HEK293T (cell line): ENCODE data around the gene OTUD4.

Experiments used
- BHLHE40 ChIP-seq: fragments of 450-650 bp; IDR thresholded peaks from 2 replicates; pipeline ENCODE4 v1.6.1; 2016; ENCODE audit warnings: mild to moderate bottlenecking, moderate library complexity, borderline replicate concordance
- ELF4 ChIP-seq: fragments of 450-650 bp; IDR thresholded peaks from 2 replicates; pipeline ENCODE4 v1.6.1; 2017; ENCODE audit warnings: antibody characterized with exemption
- FOXA1 ChIP-seq: fragments of 450-650 bp; IDR thresholded peaks from 2 replicates; pipeline ENCODE4 v1.6.1; 2016; ENCODE audit warnings: mild to moderate bottlenecking
- FOXK2 ChIP-seq: fragments of 450-650 bp; IDR thresholded peaks from 2 replicates; pipeline ENCODE4 v1.6.1; 2016; ENCODE audit warnings: mild to moderate bottlenecking
- FOXM1 ChIP-seq: fragments of 450-650 bp; IDR thresholded peaks from 2 replicates; pipeline ENCODE4 v1.6.1; 2017; ENCODE audit warnings: mild to moderate bottlenecking, borderline replicate concordance
- HDGF ChIP-seq: fragments of 450-650 bp; IDR thresholded peaks from 2 replicates; pipeline ENCODE4 v1.6.1; 2017; ENCODE audit warnings: antibody characterized with exemption, borderline replicate concordance
- NFRKB ChIP-seq: fragments of 450-650 bp; IDR thresholded peaks from 2 replicates; pipeline ENCODE4 v1.6.1; 2016; ENCODE audit warnings: mild to moderate bottlenecking, moderate library complexity
- SP1 ChIP-seq: fragments of 450-650 bp; IDR thresholded peaks from 2 replicates; pipeline ENCODE4 v1.6.1; 2017
- SUZ12 ChIP-seq: fragments of 450-650 bp; IDR thresholded peaks from 2 replicates; pipeline ENCODE4 v1.6.1; 2016; ENCODE audit warnings: mild to moderate bottlenecking
- TARDBP ChIP-seq: fragments of 450-650 bp; IDR thresholded peaks from 2 replicates; pipeline ENCODE4 v1.6.1; 2016
- ZNF384 ChIP-seq: fragments of 450-650 bp; IDR thresholded peaks from 2 replicates; pipeline ENCODE4 v1.6.1; 2016

DNA sequence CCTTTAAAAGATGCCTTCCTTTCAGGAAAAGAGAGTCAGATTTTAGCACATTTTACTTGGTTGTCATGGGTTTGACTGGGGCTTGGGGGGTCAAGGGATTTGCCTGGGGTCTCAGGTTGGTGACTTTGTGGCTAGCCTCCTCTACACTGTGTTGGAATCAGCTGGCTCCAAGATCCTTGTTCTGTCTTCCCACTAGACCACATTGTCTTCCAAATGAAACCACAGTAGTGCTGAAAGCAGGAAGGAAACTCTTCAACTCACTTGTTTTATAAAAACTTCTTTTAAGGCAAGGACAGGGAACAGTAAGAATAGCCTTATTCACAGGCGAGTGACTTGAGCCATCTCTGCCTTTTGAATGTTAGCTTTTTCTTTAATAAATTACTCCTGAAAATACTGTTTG is 37.0 kb upstream of the OTUD4 start:
- TF ChIP-seq NFRKB: no peak
- no peak for TF ChIP-seq ELF4
- TF ChIP-seq FOXA1: no peak
- TF ChIP-seq HDGF: no peak
- TF ChIP-seq FOXK2: no peak
- TF ChIP-seq SP1: no peak
- TF ChIP-seq FOXM1: no peak
- TF ChIP-seq BHLHE40: no peak
- TF ChIP-seq SUZ12: no peak
- TF ChIP-seq TARDBP: no peak
- no peak for TF ChIP-seq ZNF384
